ENCODE measurements around the gene DNAAF8. TPM values are rescaled to one million over a fixed set of nuclear protein-coding genes. Genes with fewer than 3 reads are reported as not detected.

DNAAF8 gene
- total RNA-seq, 1 donor from 2014 or later: 0.62 TPM

- no peak for DNase-seq
Observed at GRCh38 chr16:4753227-4753626, 18.9 kb downstream of the DNAAF8 start.

GRCh38 chr16:4754865-4755264 is 20.5 kb downstream of the DNAAF8 start:
- no peak for DNase-seq

GRCh38 chr16:4755687-4756086 is 21.4 kb downstream of the DNAAF8 start:
- DNase-seq: no peak

- DNase-seq: no peak
Observed at GRCh38 chr16:4760221-4760910, 26.0 kb downstream of the DNAAF8 start.

- no peak for DNase-seq
Observed at GRCh38 chr16:4762205-4762604, 27.9 kb downstream of the DNAAF8 start.

- DNase-seq: no peak
Observed at GRCh38 chr16:4763791-4764190, 29.5 kb downstream of the DNAAF8 start.

- DNase-seq: no peak
Observed at GRCh38 chr16:4765511-4766474, 31.5 kb downstream of the DNAAF8 start.

GRCh38 chr16:4766875-4767628 is 32.7 kb downstream of the DNAAF8 start, which contains the start of gene ZNF500:
Gene ZNF500, minus strand, starts transcription at chr16:4767162. Its CDS starts 1,184 bp downstream, at chr16:4765978.
- peak; percentile 96 for DNase-seq

- no peak for DNase-seq
Observed at GRCh38 chr16:4767872-4768548, 33.7 kb downstream of the DNAAF8 start.

GRCh38 chr16:4768549-4769305 is 34.4 kb downstream of the DNAAF8 start:
- peak; percentile 94 for DNase-seq

GRCh38 chr16:4769306-4769638 is 34.9 kb downstream of the DNAAF8 start:
- no peak for DNase-seq

- DNase-seq: no peak
Observed at GRCh38 chr16:4771646-4772045, 37.3 kb downstream of the DNAAF8 start.

GRCh38 chr16:4772351-4772750 is 38.0 kb downstream of the DNAAF8 start:
- DNase-seq: no peak

- DNase-seq: no peak
Observed at GRCh38 chr16:4775005-4775404, 40.7 kb downstream of the DNAAF8 start.

- no peak for DNase-seq
Observed at GRCh38 chr16:4776141-4776705, 41.9 kb downstream of the DNAAF8 start.

GRCh38 chr16:4777339-4778049 is 43.2 kb downstream of the DNAAF8 start:
- no peak for DNase-seq

- DNase-seq: no peak
Observed at GRCh38 chr16:4778050-4778392, 43.7 kb downstream of the DNAAF8 start.

GRCh38 chr16:4780235-4780634 is 45.9 kb downstream of the DNAAF8 start:
- DNase-seq: no peak

GRCh38 chr16:4783251-4783950 is 49.1 kb downstream of the DNAAF8 start:
- no peak for DNase-seq

- DNase-seq: no peak
Observed at GRCh38 chr16:4783951-4784336, 49.6 kb downstream of the DNAAF8 start.

Data from occipital lobe (tissue), 2 donors.